GM23338 (cell line): ENCODE measurements around the gene GRIPAP1. TPM values are rescaled to one million over a fixed set of nuclear protein-coding genes. Genes with fewer than 3 reads are reported as not detected.

Experiments
- ATAC-seq: fragments of 200-7000 bp; cut with Tn5 transposase; 3 replicates; pipeline ENCODE4 v1.9.1; 2020
- DNase-seq: peaks from one replicate; pipeline ENCODE4 v3.0.0-alpha.2; 2015; ENCODE audit warnings: low spot score
- H2AFZ ChIP-seq: fragments of 200-600 bp; sonication (generic); 2 replicates; pipeline ENCODE4 v1.8.0; 2016; ENCODE audit warnings: antibody characterized with exemption, mild to moderate bottlenecking, moderate library complexity
- H3F3A ChIP-seq: fragments of 200-600 bp; sonication (generic); replicated peaks from 2 replicates; pipeline ENCODE4 v1.8.0; 2017; ENCODE audit warnings: antibody characterized with exemption, mixed run types, low read depth
- H3K27ac ChIP-seq: fragments of 200-600 bp; sonication (generic); 2 replicates; pipeline ENCODE4 v1.6.1; 2016; ENCODE audit warnings: low read depth
- H3K27me3 ChIP-seq: fragments of 200-600 bp; sonication (generic); 2 replicates; pipeline ENCODE4 v1.8.0; 2016; ENCODE audit warnings: mild to moderate bottlenecking, mixed run types, moderate library complexity; ENCODE audit not compliant: insufficient read depth
- H3K36me3 ChIP-seq: fragments of 200-600 bp; sonication (generic); 2 replicates; pipeline ENCODE4 v1.8.0; 2016; ENCODE audit warnings: mild to moderate bottlenecking; ENCODE audit not compliant: insufficient read depth
- H3K4me1 ChIP-seq: fragments of 200-600 bp; sonication (generic); 2 replicates; pipeline ENCODE4 v1.8.0; 2016; ENCODE audit warnings: mild to moderate bottlenecking, moderate library complexity; ENCODE audit not compliant: insufficient read depth
- H3K4me2 ChIP-seq: fragments of 200-600 bp; sonication (generic); 2 replicates; pipeline ENCODE4 v1.7.1; 2017; ENCODE audit warnings: mixed run types
- H3K4me3 ChIP-seq: fragments of 200-600 bp; sonication (generic); 2 replicates; pipeline ENCODE4 v1.6.1; 2016; ENCODE audit warnings: mixed run types
- H3K79me2 ChIP-seq: fragments of 200-600 bp; sonication (generic); replicated peaks from 2 replicates; pipeline ENCODE4 v1.8.0; 2017; ENCODE audit warnings: mild to moderate bottlenecking; ENCODE audit not compliant: insufficient read depth
- H3K9me2 ChIP-seq: fragments of 200-600 bp; sonication (generic); 2 replicates; pipeline ENCODE4 v1.8.0; 2017; ENCODE audit not compliant: insufficient read depth
- H4K20me1 ChIP-seq: fragments of 200-600 bp; sonication (generic); replicated peaks from 2 replicates; pipeline ENCODE4 v1.8.0; 2017; ENCODE audit warnings: mild to moderate bottlenecking; ENCODE audit not compliant: insufficient read depth
- H3K27ac Mint-ChIP-seq: 2 replicates; pipeline ENCODE4 v1.8.0; 2020; ENCODE audit warnings: inconsistent platforms, mild to moderate bottlenecking, moderate library complexity, mixed read lengths
- H3K27me3 Mint-ChIP-seq: 3 replicates; pipeline ENCODE4 v1.8.0; 2022; ENCODE audit warnings: low read depth, mild to moderate bottlenecking, moderate library complexity, mixed read lengths, inconsistent platforms; ENCODE audit not compliant: insufficient read depth, poor library complexity
- H3K36me3 Mint-ChIP-seq: 3 replicates; pipeline ENCODE4 v1.8.0; 2021; ENCODE audit warnings: low read depth, mild to moderate bottlenecking, inconsistent platforms, moderate library complexity, mixed read lengths
- H3K4me1 Mint-ChIP-seq: 3 replicates; pipeline ENCODE4 v1.8.0; 2020; ENCODE audit warnings: mild to moderate bottlenecking, inconsistent platforms, mixed read lengths
- H3K4me3 Mint-ChIP-seq: 3 replicates; pipeline ENCODE4 v1.8.0; 2021; ENCODE audit warnings: moderate library complexity, mild to moderate bottlenecking, inconsistent platforms, mixed read lengths
- H3K9me3 Mint-ChIP-seq: 3 replicates; pipeline ENCODE4 v1.8.0; 2020; ENCODE audit warnings: moderate library complexity, mild to moderate bottlenecking, inconsistent platforms, mixed read lengths
- EZH2 ChIP-seq: fragments of 200-600 bp; sonication (generic); IDR thresholded peaks from one replicate; pipeline ENCODE4 v1.8.0; 2017; ENCODE audit warnings: antibody characterized with exemption, mild to moderate bottlenecking, low read depth; ENCODE audit not compliant: unreplicated experiment
- NANOG ChIP-seq: IDR thresholded peaks from 2 replicates; pipeline ENCODE4 v1.6.1; 2016; ENCODE audit warnings: antibody characterized with exemption, borderline replicate concordance
- POLR2AphosphoS5 ChIP-seq: IDR thresholded peaks from 2 replicates; pipeline ENCODE4 v1.6.1; 2016; ENCODE audit warnings: antibody characterized with exemption, low read depth
- STAT1 ChIP-seq: IDR thresholded peaks from one replicate; pipeline ENCODE4 v1.6.1; 2016; ENCODE audit warnings: antibody characterized with exemption; ENCODE audit not compliant: unreplicated experiment
- ZNF114 ChIP-seq: fragments of 250-450 bp; sonication (Bioruptor Pico); IDR thresholded peaks from 2 replicates; pipeline ENCODE4 v1.5.0; 2020; ENCODE audit warnings: mild to moderate bottlenecking, moderate library complexity
- polyA plus RNA-seq: library from polyadenylated mRNA; unstranded; fragments of >200 nt; fragmentation: Nextera tagmentation; extraction: Ambion mirVana; gene quantifications from 2 replicates; pipeline ENCODE4 v1.2.1, GENCODE V29; 2016
- total RNA-seq: library from RNA; depleted of rRNA; stranded (reverse); fragments of >200 nt; shearing (Covaris generic); gene quantifications from 2 replicates; pipeline ENCODE4 v1.2.3, GENCODE V29; 2014
- TF ChIP-seq, protein P1 (sequence below), 2 experiments: fragments of 200-600 bp in 1 of 2; sonication (generic) in 1 of 2; conservative IDR thresholded peaks; 2 replicates each; pipeline versions ENCODE4 v1.5.1 to v1.6.1; 2016 to 2017; ENCODE audit warnings: antibody characterized with exemption in 2 of 2, low read depth in 2 of 2, mild to moderate bottlenecking in 2 of 2, moderate library complexity in 1 of 2
- TF ChIP-seq, protein P2 (sequence below): fragments of 250-450 bp; sonication (Bioruptor Pico); IDR thresholded peaks from 2 replicates; pipeline ENCODE4 v1.5.0; 2020; ENCODE audit warnings: mild to moderate bottlenecking, moderate library complexity
- TF ChIP-seq, protein P3 (sequence below): IDR thresholded peaks from one replicate; pipeline ENCODE4 v1.6.1; 2018; ENCODE audit warnings: antibody characterized with exemption; ENCODE audit not compliant: unreplicated experiment

Gene GRIPAP1
- total and polyA plus RNA-seq, 2 experiments from 2014 or later, result 39.1 to 62.2 TPM

DNA sequence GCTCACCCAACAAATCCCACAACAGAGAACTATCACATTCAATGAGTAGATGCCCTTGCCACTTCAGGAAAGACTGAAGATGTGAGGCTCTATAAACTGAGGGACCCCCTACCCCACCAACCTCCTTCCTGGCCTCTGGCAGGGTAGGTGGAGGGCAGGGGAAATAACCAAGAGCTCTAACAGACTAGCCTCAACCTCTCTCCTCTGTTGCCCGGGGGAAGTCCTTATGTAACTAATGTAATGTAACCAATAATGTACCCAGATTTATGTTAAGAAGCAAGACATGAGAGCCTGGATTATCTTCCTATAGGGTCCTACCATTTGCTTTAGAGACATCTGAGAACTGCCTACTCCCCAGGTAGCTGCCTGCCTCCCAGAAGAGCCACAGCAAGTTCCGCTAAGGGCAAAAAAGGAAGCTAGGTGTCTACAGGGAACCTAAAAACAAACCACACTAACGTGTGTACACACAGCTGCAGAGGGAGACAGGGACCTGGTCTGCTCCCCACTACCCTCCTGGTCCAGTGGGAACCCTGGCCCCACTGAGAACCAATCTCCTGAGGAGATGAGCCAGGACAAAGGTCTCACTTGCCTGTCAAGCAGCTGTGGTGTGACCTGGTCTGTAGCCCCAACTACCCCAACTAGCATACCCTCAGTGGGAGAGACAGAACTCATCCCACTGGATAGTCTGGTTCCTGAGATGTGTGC lies 62.4 kb downstream of the GRIPAP1 start:
- H3K27me3 ChIP-seq, result no peaks in the 10 kb centered on the region
- DNase-seq (no peak), ATAC-seq (no peak)
- Mint-ChIP-seq H3K36me3 (peaks cover 48% of the 10 kb centered on the region), H3K4me1 (peaks cover 46% of the 10 kb centered on the region), H3K27me3 (peaks cover 6% of the 10 kb centered on the region), H3K4me3 (no peak overlapping the region), H3K27ac (peak overlapping the region; percentile 91), H3K9me3 (no peaks in the 10 kb centered on the region; the same call in 2 of the 3 replicates)
- no peak overlapping the region for H3K4me2 ChIP-seq
- H3K4me3 ChIP-seq, result no peak overlapping the region
- no peaks in the 10 kb centered on the region for H3F3A ChIP-seq
- H3K9me2 ChIP-seq, result no peaks in the 10 kb centered on the region
- H3K4me1 ChIP-seq, result peaks cover 4% of the 10 kb centered on the region; the same call in 1 of the 2 replicates
- TF ChIP-seq STAT1, result no peak
- no peak for TF ChIP-seq POLR2AphosphoS5
- no peak for TF ChIP-seq NANOG
- peaks cover 58% of the 10 kb centered on the region for H3K79me2 ChIP-seq
- no peaks in the 10 kb centered on the region; the same call in 1 of the 2 replicates for H4K20me1 ChIP-seq
- no peak overlapping the region for H3K27ac ChIP-seq
- no peaks in the 10 kb centered on the region for H3K36me3 ChIP-seq
- H2AFZ ChIP-seq, result no peak overlapping the region

DNA sequence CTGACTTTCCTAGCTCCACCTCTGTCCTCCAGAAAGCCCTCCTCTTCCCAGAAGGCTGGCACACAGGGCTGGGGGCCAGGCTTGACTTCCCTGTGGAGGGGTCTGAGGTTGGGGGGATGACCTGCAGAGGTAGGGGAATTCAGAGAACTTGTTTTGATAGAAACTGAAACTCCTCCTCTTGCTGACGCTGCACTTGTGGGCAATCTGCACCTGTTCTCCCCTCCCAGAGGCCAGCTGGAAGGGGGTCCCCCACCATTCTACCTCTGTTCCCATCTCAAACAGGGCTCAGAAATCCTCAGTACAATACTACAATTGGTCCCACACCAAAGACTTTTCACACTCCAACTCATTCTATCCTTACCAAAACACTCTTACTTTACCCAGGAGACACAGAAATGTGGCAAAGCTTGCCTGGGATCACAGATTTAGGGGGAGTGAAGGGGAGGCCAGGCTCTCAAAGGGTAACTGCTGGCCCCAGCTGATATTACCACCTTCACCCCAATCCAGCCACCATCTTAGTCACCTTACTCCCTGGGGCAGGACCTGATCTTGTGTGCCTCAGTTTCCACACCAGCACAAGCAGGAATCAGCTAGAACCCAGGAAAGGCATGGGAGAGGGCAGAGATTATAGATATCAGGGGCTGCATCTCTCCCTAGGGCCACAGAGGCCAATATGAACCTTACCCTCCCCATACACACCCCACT lies 63.2 kb downstream of the GRIPAP1 start:
- H3K9me3 Mint-ChIP-seq, result no peaks in the 10 kb centered on the region; the same call in 2 of the 3 replicates
- Histone ChIP-seq H3K79me2 (peaks cover 50% of the 10 kb centered on the region), H4K20me1 (no peaks in the 10 kb centered on the region; the same call in 1 of the 2 replicates), H3K27me3 (no peaks in the 10 kb centered on the region), H3K36me3 (no peaks in the 10 kb centered on the region), H3K4me2 (no peak overlapping the region), H3K9me2 (no peaks in the 10 kb centered on the region), H3K27ac (0 out of 2 replicates have a peak overlapping the region, but pooled peaks have one; percentile 26), H3F3A (no peaks in the 10 kb centered on the region), H3K4me3 (no peak overlapping the region), H2AFZ (no peak overlapping the region), H3K4me1 (peaks cover 4% of the 10 kb centered on the region; the same call in 1 of the 2 replicates)
- ATAC-seq (no peak), DNase-seq (no peak)
- H3K4me3 Mint-ChIP-seq, result no peak overlapping the region; the same call in 2 of the 3 replicates
- peaks cover 55% of the 10 kb centered on the region for H3K36me3 Mint-ChIP-seq
- peak overlapping the region; percentile 91 for H3K27ac Mint-ChIP-seq
- peaks cover 46% of the 10 kb centered on the region for H3K4me1 Mint-ChIP-seq
- peaks cover 8% of the 10 kb centered on the region for H3K27me3 Mint-ChIP-seq
- no peak for TF ChIP-seq EZH2
- TF ChIP-seq, protein P1, sequence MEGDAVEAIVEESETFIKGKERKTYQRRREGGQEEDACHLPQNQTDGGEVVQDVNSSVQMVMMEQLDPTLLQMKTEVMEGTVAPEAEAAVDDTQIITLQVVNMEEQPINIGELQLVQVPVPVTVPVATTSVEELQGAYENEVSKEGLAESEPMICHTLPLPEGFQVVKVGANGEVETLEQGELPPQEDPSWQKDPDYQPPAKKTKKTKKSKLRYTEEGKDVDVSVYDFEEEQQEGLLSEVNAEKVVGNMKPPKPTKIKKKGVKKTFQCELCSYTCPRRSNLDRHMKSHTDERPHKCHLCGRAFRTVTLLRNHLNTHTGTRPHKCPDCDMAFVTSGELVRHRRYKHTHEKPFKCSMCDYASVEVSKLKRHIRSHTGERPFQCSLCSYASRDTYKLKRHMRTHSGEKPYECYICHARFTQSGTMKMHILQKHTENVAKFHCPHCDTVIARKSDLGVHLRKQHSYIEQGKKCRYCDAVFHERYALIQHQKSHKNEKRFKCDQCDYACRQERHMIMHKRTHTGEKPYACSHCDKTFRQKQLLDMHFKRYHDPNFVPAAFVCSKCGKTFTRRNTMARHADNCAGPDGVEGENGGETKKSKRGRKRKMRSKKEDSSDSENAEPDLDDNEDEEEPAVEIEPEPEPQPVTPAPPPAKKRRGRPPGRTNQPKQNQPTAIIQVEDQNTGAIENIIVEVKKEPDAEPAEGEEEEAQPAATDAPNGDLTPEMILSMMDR (conservative IDR thresholded peaks at IDR 0.05; ENCODE audit: low read depth in 2 of 2), result no peak
- TF ChIP-seq, protein P2, sequence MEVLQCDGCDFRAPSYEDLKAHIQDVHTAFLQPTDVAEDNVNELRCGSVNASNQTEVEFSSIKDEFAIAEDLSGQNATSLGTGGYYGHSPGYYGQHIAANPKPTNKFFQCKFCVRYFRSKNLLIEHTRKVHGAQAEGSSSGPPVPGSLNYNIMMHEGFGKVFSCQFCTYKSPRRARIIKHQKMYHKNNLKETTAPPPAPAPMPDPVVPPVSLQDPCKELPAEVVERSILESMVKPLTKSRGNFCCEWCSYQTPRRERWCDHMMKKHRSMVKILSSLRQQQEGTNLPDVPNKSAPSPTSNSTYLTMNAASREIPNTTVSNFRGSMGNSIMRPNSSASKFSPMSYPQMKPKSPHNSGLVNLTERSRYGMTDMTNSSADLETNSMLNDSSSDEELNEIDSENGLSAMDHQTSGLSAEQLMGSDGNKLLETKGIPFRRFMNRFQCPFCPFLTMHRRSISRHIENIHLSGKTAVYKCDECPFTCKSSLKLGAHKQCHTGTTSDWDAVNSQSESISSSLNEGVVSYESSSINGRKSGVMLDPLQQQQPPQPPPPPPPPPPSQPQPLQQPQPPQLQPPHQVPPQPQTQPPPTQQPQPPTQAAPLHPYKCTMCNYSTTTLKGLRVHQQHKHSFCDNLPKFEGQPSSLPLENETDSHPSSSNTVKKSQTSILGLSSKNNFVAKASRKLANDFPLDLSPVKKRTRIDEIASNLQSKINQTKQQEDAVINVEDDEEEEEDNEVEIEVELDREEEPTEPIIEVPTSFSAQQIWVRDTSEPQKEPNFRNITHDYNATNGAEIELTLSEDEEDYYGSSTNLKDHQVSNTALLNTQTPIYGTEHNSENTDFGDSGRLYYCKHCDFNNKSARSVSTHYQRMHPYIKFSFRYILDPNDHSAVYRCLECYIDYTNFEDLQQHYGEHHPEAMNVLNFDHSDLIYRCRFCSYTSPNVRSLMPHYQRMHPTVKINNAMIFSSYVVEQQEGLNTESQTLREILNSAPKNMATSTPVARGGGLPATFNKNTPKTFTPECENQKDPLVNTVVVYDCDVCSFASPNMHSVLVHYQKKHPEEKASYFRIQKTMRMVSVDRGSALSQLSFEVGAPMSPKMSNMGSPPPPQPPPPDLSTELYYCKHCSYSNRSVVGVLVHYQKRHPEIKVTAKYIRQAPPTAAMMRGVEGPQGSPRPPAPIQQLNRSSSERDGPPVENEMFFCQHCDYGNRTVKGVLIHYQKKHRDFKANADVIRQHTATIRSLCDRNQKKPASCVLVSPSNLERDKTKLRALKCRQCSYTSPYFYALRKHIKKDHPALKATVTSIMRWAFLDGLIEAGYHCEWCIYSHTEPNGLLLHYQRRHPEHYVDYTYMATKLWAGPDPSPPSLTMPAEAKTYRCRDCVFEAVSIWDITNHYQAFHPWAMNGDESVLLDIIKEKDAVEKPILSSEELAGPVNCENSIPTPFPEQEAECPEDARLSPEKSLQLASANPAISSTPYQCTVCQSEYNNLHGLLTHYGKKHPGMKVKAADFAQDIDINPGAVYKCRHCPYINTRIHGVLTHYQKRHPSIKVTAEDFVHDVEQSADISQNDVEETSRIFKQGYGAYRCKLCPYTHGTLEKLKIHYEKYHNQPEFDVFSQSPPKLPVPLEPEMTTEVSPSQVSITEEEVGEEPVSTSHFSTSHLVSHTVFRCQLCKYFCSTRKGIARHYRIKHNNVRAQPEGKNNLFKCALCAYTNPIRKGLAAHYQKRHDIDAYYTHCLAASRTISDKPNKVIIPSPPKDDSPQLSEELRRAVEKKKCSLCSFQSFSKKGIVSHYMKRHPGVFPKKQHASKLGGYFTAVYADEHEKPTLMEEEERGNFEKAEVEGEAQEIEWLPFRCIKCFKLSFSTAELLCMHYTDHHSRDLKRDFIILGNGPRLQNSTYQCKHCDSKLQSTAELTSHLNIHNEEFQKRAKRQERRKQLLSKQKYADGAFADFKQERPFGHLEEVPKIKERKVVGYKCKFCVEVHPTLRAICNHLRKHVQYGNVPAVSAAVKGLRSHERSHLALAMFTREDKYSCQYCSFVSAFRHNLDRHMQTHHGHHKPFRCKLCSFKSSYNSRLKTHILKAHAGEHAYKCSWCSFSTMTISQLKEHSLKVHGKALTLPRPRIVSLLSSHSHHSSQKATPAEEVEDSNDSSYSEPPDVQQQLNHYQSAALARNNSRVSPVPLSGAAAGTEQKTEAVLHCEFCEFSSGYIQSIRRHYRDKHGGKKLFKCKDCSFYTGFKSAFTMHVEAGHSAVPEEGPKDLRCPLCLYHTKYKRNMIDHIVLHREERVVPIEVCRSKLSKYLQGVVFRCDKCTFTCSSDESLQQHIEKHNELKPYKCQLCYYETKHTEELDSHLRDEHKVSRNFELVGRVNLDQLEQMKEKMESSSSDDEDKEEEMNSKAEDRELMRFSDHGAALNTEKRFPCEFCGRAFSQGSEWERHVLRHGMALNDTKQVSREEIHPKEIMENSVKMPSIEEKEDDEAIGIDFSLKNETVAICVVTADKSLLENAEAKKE (CRISPR knock-in tag), result no peak
- TF ChIP-seq, protein P3, sequence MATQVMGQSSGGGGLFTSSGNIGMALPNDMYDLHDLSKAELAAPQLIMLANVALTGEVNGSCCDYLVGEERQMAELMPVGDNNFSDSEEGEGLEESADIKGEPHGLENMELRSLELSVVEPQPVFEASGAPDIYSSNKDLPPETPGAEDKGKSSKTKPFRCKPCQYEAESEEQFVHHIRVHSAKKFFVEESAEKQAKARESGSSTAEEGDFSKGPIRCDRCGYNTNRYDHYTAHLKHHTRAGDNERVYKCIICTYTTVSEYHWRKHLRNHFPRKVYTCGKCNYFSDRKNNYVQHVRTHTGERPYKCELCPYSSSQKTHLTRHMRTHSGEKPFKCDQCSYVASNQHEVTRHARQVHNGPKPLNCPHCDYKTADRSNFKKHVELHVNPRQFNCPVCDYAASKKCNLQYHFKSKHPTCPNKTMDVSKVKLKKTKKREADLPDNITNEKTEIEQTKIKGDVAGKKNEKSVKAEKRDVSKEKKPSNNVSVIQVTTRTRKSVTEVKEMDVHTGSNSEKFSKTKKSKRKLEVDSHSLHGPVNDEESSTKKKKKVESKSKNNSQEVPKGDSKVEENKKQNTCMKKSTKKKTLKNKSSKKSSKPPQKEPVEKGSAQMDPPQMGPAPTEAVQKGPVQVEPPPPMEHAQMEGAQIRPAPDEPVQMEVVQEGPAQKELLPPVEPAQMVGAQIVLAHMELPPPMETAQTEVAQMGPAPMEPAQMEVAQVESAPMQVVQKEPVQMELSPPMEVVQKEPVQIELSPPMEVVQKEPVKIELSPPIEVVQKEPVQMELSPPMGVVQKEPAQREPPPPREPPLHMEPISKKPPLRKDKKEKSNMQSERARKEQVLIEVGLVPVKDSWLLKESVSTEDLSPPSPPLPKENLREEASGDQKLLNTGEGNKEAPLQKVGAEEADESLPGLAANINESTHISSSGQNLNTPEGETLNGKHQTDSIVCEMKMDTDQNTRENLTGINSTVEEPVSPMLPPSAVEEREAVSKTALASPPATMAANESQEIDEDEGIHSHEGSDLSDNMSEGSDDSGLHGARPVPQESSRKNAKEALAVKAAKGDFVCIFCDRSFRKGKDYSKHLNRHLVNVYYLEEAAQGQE, result no peak
- TF ChIP-seq NANOG, result no peak
- no peak for TF ChIP-seq ZNF114
